AG09319 (cell line): Measurements from ENCODE around the gene PIK3R2.

ENCODE experiments used
- DNase-seq: peaks from one replicate; pipeline ENCODE4 v3.0.0-alpha.2; 2010; ENCODE audit warnings: low read depth; ENCODE audit errors: extremely low read depth
- CTCF ChIP-seq: IDR thresholded peaks from 2 replicates; pipeline ENCODE4 v1.5.1; 2011; ENCODE audit warnings: low read depth, mild to moderate bottlenecking, inconsistent platforms, low read length, moderate library complexity

The PIK3R2 gene

GRCh38 chr19:18168673-18169381 lies 15.9 kb downstream of the PIK3R2 start:
- no peak for DNase-seq
- no peak for TF ChIP-seq CTCF

- DNase-seq = no peak
- no peak for TF ChIP-seq CTCF
Observed at GRCh38 chr19:18170714-18171255, 17.8 kb downstream of the PIK3R2 start.

- no peak for DNase-seq
- TF ChIP-seq CTCF = no peak
Observed at GRCh38 chr19:18171605-18172327, 18.8 kb downstream of the PIK3R2 start.

- no peak for DNase-seq
- no peak for TF ChIP-seq CTCF
Observed at GRCh38 chr19:18172331-18173053, 19.5 kb downstream of the PIK3R2 start.

- no peak for TF ChIP-seq CTCF
- no peak for DNase-seq
Observed at GRCh38 chr19:18173054-18173571, 20.1 kb downstream of the PIK3R2 start.

- no peak for DNase-seq
- TF ChIP-seq CTCF = no peak; the same call in 1 of the 2 replicates
Observed at GRCh38 chr19:18173572-18174288, 20.8 kb downstream of the PIK3R2 start, which contains the start of gene IFI30. TSS of gene IFI30 (plus strand) at chr19:18173813. CDS start at chr19:18173842, 29 bp downstream.
